Measurements from ENCODE around the gene RBM47.

The RBM47 gene

DNA sequence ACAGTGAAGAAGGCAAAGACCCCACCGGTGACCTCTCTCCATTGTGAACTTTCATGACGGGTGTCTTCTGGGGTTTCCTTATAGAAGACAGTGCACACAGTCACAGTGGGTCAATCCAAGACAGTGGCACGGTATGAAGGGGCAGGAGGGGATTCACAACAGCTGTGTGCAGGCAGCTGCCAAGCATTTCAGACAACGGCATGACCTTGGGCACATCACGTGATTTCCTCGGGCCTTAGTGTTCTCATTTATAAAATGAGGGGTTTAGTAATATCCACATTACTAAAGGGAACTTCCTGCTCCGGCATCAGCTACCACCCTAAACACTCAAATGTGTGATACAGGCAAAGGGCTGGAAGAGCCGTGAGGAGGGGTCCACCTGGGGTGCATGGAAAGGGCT lies 42.9 kb downstream of the RBM47 start:
- no peak for DNase-seq (ENCODE audit: low spot score)

GRCh38 chr4:40586034-40586433 lies 43.6 kb downstream of the RBM47 start:
- no peak for DNase-seq (ENCODE audit: low spot score)

DNA sequence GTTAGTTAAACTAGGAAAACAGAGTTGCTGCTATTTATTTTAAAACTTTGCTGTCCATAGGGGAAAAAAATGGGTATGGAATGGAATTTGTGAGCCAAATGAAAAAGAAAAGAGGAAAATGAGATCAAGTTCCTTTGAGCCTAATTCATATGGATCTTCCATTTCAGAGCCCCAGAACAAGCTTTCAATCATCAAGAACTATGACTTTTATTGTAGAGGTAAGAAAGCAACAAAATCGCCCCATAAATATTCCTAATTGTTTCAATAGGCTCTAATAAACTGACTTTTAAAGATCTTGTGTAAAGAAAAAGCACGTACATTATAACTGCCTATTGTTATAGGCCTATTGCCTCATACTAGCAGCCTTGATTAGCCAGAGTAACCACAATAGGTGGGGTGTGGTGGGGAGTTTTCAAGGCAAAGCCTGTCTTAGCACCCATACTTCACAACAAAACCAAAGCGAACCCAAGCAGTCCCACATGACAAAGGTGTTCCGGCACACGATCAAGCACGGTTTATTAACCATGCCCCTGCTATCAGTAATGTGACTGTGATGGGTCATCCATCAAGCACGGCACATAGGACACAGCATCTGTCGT lies 44.4 kb downstream of the RBM47 start:
- no peak for DNase-seq (ENCODE audit: low spot score)

DNA sequence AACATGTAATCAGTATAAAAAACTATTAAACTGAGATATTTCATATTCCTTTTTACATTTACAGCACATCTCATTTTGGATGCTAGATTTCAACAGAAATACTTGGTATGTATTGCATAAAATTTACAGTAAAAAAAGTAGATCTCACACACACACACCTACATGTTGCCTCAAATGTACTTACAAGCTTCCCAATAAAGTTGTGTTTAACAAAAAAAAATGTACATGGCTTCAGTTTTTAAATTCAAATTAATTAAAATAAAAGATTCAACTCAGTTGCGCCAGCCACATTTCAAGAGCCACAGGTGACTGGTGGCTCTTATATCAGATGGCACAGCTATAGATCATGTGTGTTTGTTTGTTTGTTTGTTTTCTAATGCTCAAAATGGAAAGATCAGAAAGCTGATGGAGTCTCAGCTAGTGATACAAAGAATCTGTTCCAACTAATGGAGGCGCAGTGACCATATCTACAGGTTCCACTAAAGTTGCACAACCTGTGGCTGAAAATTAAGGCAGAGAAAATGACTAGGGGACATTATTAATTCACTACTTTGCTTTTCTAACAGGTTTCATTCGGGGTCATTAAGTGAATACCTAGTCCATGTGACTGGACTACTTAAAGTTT lies 45.0 kb downstream of the RBM47 start:
- DNase-seq (ENCODE audit: low spot score), result no peak

DNA sequence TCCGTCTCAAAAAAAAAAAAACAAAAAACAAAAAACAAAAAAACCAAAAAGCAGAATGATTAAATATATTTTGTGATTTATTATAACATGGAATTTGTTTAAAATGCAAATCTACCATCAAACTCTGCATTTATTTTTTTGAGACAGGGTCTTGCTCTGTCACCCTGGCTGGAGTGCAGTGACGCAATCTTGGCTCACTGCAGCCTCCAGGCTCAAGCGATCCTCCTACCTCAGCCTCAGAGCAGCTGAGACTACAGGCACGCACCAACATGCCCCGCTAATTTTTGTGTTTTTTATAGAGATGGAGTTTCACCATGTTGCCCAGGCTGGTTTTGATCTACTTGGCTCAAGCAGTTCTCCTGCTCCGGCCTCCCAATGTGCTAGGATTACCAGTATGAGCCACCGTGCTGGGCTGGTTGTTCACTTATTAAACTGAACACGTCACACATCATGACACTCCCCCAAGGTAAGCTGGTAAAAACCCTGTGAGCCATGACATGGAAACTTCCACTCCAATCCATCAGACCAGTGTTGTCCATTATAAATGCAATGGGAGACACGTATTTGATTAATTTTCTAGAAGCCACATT lies 45.7 kb downstream of the RBM47 start:
- DNase-seq (ENCODE audit: low spot score), result no peak

- no peak for DNase-seq (ENCODE audit: low spot score)
Observed at GRCh38 chr4:40582413-40582812, 47.3 kb downstream of the RBM47 start.

DNA sequence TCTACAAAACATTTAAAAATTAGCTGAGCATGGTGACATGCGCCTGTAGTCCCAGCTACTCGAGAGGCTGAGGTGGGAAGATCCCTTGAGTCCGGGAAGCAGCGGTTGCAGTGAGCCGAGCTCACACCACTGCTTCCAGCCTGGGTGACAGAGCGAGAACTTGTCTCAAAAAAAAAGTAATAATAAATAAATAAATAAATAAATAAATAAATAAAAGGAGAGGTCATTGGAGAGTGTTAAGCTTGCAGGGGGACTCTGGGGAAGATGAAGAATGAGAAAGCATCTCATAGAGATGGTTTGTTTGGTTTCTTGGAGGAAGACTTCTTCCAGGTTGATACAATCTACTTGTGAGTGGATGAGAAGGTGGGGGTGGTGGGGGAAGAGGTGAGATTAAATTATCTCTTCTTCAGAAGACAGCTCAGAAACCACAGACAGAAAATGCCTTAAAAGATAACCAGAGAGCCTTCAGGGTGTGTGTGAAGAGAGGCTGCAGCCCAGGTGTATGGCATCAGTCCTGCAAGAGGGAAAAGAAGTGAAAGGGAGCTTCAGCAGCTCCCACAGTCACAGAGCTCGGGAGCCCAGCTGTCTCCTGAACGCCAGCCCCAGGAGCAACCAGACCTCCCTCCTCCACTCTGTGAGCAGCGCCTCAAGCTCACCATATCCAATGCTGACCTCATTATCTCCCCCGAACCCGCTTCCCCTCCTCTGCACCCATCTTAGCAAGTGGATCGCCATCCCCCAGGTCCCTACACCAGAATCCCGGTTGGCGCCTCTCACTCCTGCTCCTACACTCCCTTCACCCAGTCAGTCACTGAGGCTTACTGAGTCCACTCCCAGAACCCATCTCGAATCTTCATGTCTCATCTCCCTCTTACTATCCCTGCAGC lies 48.2 kb downstream of the RBM47 start:
- DNase-seq (ENCODE audit: low spot score), result no peak

GRCh38 chr4:40579983-40580382 lies 49.7 kb downstream of the RBM47 start:
- no peak for DNase-seq (ENCODE audit: low spot score)

- no peak for DNase-seq (ENCODE audit: low spot score)
Observed at GRCh38 chr4:40577588-40578253, 51.9 kb downstream of the RBM47 start.

- DNase-seq (ENCODE audit: low spot score), result peak; percentile 84
Observed at GRCh38 chr4:40576651-40577480, 52.8 kb downstream of the RBM47 start.

GRCh38 chr4:40575846-40576245 lies 53.8 kb downstream of the RBM47 start:
- no peak for DNase-seq (ENCODE audit: low spot score)

DNA sequence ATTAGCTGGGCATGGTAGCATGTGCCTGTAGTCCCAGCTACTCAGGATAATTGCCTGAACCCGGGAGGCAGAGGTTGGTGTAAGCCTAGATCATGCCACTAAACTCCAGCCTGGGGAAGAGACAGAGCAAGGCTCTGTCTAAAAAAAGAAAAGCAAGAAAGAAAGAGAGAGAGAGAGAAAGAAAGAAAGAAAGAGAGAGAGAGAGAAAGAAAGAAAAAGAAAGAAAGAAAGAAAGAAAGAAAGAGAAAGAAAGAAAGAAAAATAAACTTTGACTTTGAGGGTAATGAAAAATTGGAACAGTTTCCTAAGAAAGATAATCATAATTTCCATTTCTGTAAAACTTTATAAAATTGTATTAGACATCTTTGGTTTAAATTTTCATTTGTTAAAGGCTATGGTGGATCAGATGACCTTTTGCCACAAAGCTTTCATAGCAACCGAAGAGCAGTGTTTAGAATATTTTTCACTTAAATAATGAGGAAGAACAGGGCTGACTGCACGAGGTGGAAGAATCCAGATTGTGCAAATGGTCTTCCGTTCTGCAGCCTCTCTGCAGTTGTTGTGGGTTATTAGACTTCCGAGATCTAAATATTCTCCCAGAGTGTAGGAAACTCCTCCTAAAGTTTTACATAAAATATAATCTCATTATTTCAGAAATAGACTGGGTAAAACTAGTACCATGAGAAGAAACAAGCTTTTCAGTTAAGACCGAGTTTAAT lies 55.9 kb downstream of the RBM47 start:
- peak; percentile 45 for DNase-seq (ENCODE audit: low spot score)

GRCh38 chr4:40572692-40573310 lies 56.9 kb downstream of the RBM47 start:
- DNase-seq (ENCODE audit: low spot score), result peak; percentile 29

- no peak for DNase-seq (ENCODE audit: low spot score)
Observed at GRCh38 chr4:40571208-40571607, 58.5 kb downstream of the RBM47 start.

DNA sequence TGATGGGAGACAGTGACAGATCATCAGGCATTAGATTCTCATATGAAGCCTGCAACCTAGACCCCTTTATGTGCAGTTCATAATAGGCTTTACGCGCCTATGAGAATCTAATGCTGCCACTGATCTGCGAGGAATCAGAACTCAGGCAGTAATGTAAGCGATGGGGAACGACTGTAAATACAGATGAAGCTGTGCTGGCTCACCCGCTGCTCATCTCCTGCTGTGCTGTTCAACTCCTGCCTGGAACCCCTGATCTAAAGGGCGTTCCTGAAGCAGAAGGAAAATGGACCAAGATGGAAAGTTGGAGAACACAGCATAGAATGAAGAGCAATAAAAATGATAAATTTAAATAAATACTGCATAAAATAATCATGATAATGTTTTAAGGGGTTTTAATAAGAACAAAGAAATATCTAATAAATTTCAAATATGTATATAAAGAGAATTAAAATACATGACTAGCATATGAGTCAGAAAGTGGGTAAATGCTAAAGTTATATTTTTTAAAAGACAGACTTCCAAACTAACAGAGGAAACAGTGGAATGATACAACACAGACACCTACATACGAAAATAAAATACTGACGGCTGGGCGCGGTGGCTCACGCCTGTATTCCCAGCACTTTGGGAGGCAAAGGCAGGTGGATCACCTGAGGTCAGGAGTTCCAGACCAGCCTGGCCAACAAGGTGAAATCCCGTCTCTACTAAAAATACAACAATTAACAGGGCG lies 59.2 kb downstream of the RBM47 start:
- DNase-seq (ENCODE audit: low spot score), result no peak

- DNase-seq (ENCODE audit: low spot score), result no peak
Observed at GRCh38 chr4:40564815-40565483, 64.7 kb downstream of the RBM47 start.

DNA sequence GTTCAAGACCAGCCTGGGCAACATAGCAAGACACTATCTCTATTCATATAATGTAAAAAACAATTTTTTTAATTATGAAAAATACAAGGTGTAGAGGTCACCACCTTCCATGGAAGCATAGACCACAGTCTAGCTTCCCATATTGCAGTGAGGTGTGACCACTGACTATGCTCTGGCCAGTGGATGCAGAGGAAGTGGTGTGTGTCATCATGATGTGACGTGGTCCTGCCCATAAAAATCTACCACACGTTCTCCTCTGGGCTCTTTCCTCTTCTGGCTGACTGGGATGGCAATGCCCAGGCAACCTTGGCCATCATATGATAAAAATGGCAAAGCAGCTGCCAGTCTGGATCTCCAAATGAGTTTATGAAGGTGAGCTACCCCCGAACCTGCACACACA lies 65.7 kb downstream of the RBM47 start:
- DNase-seq (ENCODE audit: low spot score), result no peak

GRCh38 chr4:40563401-40563800 lies 66.3 kb downstream of the RBM47 start:
- DNase-seq (ENCODE audit: low spot score), result no peak

- no peak for DNase-seq (ENCODE audit: low spot score)
Observed at GRCh38 chr4:40562681-40563080, 67.0 kb downstream of the RBM47 start.

All from NAMALWA (cell line).